Esophagus squamous epithelium (tissue), 4 donors: ENCODE results near the gene TERT.

Experiments
- POLR2A ChIP-seq, 4 donors: fragments of 450-650 bp; IDR thresholded peaks; one replicate each; pipeline ENCODE4 v1.6.1; 2017; ENCODE audit warnings: antibody characterized with exemption in 4 of 4, mild to moderate bottlenecking in 4 of 4, moderate library complexity in 3 of 4
- TF ChIP-seq, protein P1 (sequence below), 6 experiments: fragments of 450-650 bp in 4 of 6; fragments of 200-600 bp in 2 of 6; sonication (generic) in 2 of 6; IDR thresholded peaks; one replicate each; pipeline ENCODE4 v1.5.1; 2016 to 2019; ENCODE audit warnings: antibody characterized with exemption in 6 of 6, mild to moderate bottlenecking in 4 of 6, moderate library complexity in 4 of 6

DNA sequence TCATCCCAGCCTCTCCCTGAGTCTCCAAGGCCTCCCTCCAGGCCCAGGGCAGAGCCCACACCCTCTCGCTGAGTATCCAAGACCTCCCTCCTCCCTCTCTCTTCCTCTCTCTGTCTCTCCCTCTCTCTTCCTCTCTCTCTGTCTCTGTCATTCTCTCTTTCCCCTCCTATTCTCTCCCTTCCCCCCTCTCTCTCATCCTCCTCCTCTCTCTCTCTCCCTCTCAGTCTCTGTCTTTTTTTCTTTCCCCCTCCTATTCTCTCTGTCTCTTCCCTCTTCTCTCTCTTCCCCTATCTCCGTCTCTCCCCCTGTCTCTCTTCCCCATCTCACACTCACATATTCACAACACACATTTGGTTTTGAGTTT, 85.4 kb downstream of the TERT start:
- TF ChIP-seq, protein P1, sequence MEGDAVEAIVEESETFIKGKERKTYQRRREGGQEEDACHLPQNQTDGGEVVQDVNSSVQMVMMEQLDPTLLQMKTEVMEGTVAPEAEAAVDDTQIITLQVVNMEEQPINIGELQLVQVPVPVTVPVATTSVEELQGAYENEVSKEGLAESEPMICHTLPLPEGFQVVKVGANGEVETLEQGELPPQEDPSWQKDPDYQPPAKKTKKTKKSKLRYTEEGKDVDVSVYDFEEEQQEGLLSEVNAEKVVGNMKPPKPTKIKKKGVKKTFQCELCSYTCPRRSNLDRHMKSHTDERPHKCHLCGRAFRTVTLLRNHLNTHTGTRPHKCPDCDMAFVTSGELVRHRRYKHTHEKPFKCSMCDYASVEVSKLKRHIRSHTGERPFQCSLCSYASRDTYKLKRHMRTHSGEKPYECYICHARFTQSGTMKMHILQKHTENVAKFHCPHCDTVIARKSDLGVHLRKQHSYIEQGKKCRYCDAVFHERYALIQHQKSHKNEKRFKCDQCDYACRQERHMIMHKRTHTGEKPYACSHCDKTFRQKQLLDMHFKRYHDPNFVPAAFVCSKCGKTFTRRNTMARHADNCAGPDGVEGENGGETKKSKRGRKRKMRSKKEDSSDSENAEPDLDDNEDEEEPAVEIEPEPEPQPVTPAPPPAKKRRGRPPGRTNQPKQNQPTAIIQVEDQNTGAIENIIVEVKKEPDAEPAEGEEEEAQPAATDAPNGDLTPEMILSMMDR (IDR thresholded peaks at IDR 0.05) = no peak
- TF ChIP-seq POLR2A (IDR thresholded peaks at IDR 0.05) = no peak
